Measurements from ENCODE around the gene CIART. TPM values are rescaled to one million over a fixed set of nuclear protein-coding genes. Genes with fewer than 3 reads are reported as not detected.
"Not testable (repeated sequence)": the region's sequence is repeated elsewhere in the genome, so short reads cannot be mapped to it uniquely, and the experiment has no call there.

The CIART gene
- total RNA-seq, 2 donors from 2014 or later = 4.0 to 4.2 TPM

DNA sequence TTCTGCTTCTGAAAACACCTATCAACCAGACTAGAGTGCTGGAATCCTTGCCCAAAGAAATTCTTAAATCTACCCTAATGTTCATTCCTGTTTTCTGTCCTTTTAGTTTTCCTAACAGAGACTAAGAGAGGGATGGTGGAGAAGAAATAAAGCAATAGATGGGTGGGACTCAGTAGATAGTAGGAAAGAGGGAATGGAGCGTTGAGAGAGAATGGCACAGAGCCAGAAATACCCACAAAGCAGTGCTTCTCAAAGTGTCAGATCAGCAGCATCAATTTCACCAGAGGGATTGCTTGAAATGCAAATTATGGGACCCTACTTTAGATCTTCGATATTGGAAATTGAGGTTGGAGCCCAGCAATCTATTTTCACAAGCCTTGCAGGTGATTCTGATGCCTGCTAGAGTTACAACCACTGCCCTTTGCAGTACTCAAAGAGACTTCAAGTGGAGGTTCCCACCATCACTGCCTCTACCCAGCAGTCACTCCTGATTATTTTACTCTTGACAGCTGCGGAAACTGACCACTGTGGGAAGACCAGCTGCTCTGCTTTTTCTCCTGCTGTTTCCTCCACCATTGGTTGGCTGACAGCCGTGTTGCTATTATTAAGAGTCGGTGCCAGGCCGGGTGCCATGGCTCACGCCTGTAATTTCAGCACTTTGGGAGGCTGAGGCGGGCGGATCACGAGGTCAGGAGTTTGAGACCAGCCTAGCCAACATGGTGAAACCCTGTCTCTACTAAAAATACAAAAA, 27.6 kb downstream of the CIART start:
- no peaks in the 10 kb centered on the region for H3K27me3 ChIP-seq
- no peak for DNase-seq (ENCODE audit: low spot score)
- TF ChIP-seq, protein P1, sequence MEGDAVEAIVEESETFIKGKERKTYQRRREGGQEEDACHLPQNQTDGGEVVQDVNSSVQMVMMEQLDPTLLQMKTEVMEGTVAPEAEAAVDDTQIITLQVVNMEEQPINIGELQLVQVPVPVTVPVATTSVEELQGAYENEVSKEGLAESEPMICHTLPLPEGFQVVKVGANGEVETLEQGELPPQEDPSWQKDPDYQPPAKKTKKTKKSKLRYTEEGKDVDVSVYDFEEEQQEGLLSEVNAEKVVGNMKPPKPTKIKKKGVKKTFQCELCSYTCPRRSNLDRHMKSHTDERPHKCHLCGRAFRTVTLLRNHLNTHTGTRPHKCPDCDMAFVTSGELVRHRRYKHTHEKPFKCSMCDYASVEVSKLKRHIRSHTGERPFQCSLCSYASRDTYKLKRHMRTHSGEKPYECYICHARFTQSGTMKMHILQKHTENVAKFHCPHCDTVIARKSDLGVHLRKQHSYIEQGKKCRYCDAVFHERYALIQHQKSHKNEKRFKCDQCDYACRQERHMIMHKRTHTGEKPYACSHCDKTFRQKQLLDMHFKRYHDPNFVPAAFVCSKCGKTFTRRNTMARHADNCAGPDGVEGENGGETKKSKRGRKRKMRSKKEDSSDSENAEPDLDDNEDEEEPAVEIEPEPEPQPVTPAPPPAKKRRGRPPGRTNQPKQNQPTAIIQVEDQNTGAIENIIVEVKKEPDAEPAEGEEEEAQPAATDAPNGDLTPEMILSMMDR (IDR thresholded peaks at IDR 0.05) = no peak

DNA sequence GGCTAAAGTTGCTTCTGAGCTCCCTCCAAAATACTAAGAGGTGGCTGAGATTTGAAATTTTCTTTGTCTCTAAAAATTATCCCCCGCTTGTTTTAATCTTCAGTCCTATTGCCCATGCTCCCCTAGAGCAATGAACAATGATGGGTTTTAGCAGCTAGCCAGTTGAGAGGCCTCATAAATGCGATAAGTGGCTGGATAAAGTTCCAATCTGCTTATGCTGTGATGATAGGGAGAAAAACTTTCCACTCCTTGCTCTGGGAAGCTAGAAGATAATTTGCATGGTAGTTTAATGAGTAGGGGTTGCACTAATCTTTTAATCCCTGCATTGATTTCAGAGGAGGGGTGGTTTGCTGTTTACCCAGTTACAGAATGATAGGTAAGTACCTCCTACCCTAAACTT, 29.4 kb downstream of the CIART start:
- Histone ChIP-seq H3K36me3 (peaks cover 11% of the 10 kb centered on the region), H3K4me1 (no peaks in the 10 kb centered on the region), H3K4me3 (no peak overlapping the region), H3K27ac (no peak overlapping the region), H3K27me3 (no peaks in the 10 kb centered on the region), H3K9me3 (no peaks in the 10 kb centered on the region)
- TF ChIP-seq, protein P1 (IDR thresholded peaks at IDR 0.05) = no peak
- DNase-seq (ENCODE audit: low spot score) = no peak

More for the DNA sequence above, 27.6 kb downstream of the CIART start:
- peaks cover 11% of the 10 kb centered on the region for H3K36me3 ChIP-seq
- no peak overlapping the region for H3K4me3 ChIP-seq
- no peaks in the 10 kb centered on the region for H3K4me1 ChIP-seq
- H3K9me3 ChIP-seq = no peaks in the 10 kb centered on the region
- H3K27ac ChIP-seq = no peak overlapping the region

DNA sequence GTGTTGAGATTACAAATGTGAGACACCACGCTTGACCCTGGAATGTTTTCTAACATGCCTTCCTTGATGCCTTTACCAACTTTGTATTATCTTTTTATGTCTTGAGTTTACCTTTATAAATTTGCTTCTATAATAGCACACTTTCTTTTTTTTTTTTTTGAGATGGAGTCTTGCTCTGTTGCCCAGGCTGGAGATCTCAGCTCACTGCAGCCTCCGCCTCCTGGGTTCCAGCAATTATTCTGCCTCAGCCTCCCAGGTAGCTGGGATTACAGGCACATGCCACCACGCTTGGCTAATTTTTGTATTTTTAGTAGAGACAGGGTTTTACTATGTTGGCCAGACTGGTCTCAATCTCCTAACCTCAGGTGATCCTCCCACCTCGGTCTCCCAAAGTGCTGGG, 32.3 kb downstream of the CIART start:
- H3K4me1 ChIP-seq; H3K36me3 ChIP-seq; DNase-seq (ENCODE audit: low spot score); H3K9me3 ChIP-seq; H3K27me3 ChIP-seq; H3K27ac ChIP-seq; H3K4me3 ChIP-seq: not testable (repeated sequence)

DNA sequence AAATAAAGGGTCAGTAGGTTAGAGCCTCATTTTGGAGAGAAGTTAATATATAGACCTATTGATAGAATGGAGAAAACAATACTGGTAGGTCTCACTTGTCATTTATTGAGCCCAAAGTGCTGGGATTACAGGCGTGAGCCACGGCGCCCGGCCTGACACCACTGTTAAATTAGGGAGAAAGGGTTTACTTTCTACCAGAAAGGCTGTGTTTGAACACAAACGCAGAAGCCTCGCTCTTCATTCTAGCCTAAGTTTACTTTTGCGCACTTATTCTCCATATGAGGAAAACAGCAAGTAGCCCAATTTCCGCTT, 38.3 kb downstream of the CIART start:
- Histone ChIP-seq H3K27ac (peak overlapping the region; percentile 81 to 88), H3K27me3 (no peaks in the 10 kb centered on the region), H3K36me3 (peaks cover 8% of the 10 kb centered on the region), H3K9me3 (no peaks in the 10 kb centered on the region), H3K4me3 (peak overlapping the region; percentile 69 to 82), H3K4me1 (peaks cover 0 to 11% of the 10 kb centered on the region in 2 donors)
- TF ChIP-seq, protein P1 (IDR thresholded peaks at IDR 0.05) = no peak
- DNase-seq (ENCODE audit: low spot score) = no peak

DNA sequence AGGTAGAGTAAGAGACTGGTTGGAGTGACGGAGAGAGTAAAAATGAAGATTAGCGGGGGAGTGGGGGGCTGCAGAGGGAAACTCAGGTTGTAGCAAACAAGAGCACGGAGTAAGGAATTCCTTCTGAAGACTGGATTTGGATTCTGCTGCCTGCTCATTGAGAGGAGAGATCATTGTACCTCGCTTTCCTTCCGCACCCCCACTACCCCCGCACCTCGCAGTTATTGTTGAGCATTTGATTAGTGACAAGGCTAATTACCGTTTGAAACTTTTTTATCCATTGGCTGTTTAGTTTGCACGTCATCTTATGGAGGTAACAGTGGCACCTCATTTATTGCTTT, 39.4 kb downstream of the CIART start:
- no peaks in the 10 kb centered on the region for H3K27me3 ChIP-seq
- no peak for DNase-seq (ENCODE audit: low spot score)
- TF ChIP-seq, protein P1 (IDR thresholded peaks at IDR 0.05) = no peak

DNA sequence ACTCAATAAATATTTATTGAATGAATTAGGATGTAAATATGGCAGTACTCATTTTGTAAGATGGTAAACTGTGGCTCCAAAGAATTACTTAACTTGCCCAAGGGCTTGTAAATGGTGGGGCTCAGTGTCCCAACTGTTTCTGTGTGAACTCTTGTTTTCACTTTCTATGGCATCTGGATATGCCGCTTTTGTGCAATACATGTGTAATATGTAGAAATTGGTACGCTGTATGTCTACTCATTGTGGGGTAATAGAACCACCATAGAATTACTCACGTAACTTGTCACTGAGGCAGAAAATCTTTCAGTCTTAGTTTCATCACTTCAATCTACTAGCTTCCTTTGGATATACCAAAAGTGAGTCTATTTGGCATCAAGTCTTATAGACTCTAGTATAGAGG, 40.0 kb downstream of the CIART start:
- TF ChIP-seq, protein P1 (IDR thresholded peaks at IDR 0.05) = no peak
- Histone ChIP-seq H3K4me1 (peaks cover 0 to 11% of the 10 kb centered on the region in 2 donors), H3K27ac (no peak overlapping the region), H3K36me3 (peaks cover 25% of the 10 kb centered on the region), H3K9me3 (no peaks in the 10 kb centered on the region), H3K4me3 (peak overlapping the region; percentile 69 to 82), H3K27me3 (no peaks in the 10 kb centered on the region)
- DNase-seq (ENCODE audit: low spot score) = no peak

More for the DNA sequence above, 39.4 kb downstream of the CIART start:
- peaks cover 20% of the 10 kb centered on the region for H3K36me3 ChIP-seq
- no peaks in the 10 kb centered on the region for H3K9me3 ChIP-seq
- peak overlapping the region; percentile 81 to 88 for H3K27ac ChIP-seq
- H3K4me3 ChIP-seq = peak overlapping the region; percentile 69 to 82
- H3K4me1 ChIP-seq = peaks cover 0 to 11% of the 10 kb centered on the region in 2 donors
